ENCODE data around the gene WDR4.

- TF ChIP-seq, protein P1, sequence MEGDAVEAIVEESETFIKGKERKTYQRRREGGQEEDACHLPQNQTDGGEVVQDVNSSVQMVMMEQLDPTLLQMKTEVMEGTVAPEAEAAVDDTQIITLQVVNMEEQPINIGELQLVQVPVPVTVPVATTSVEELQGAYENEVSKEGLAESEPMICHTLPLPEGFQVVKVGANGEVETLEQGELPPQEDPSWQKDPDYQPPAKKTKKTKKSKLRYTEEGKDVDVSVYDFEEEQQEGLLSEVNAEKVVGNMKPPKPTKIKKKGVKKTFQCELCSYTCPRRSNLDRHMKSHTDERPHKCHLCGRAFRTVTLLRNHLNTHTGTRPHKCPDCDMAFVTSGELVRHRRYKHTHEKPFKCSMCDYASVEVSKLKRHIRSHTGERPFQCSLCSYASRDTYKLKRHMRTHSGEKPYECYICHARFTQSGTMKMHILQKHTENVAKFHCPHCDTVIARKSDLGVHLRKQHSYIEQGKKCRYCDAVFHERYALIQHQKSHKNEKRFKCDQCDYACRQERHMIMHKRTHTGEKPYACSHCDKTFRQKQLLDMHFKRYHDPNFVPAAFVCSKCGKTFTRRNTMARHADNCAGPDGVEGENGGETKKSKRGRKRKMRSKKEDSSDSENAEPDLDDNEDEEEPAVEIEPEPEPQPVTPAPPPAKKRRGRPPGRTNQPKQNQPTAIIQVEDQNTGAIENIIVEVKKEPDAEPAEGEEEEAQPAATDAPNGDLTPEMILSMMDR (conservative IDR thresholded peaks at IDR 0.05): no peak
- no peak for TF ChIP-seq EZH2 (IDR thresholded peaks at IDR 0.05; ENCODE audit: low read depth)
Measured at GRCh38 chr21:42847726-42848125, 31.6 kb downstream of the WDR4 start.
